Measurements from ENCODE around the gene ARHGAP44.
"Not testable (repeated sequence)": the region's sequence is repeated elsewhere in the genome, so short reads cannot be mapped to it uniquely, and the experiment has no call there.

ARHGAP44 gene

GRCh38 chr17:12865769-12866168 is 76.5 kb downstream of the ARHGAP44 start:
- no peak overlapping the region for H3K4me3 ChIP-seq (replicated peaks; ENCODE audit: insufficient read depth, low read length)
- H3K27ac ChIP-seq (replicated peaks) = no peak overlapping the region
- TF ChIP-seq CTCF (IDR thresholded peaks at IDR 0.05; ENCODE audit: insufficient read depth, low read length) (no peak), GABPA (IDR thresholded peaks at IDR 0.05; ENCODE audit: low read depth) (no peak), POLR2AphosphoS5 (IDR thresholded peaks at IDR 0.05; ENCODE audit: low read depth) (no peak), SPI1 (IDR thresholded peaks at IDR 0.05; ENCODE audit: borderline replicate concordance, low read depth) (no peak), REST (IDR thresholded peaks at IDR 0.05; ENCODE audit: insufficient replicate concordance, low read depth) (no peak)
- no peaks in the 10 kb centered on the region for H3K27me3 ChIP-seq (ENCODE audit: insufficient read depth, poor library complexity, severe bottlenecking)
- no peak for DNase-seq (ENCODE audit: low read depth in 1 of 2, low spot score in 1 of 2)

DNA sequence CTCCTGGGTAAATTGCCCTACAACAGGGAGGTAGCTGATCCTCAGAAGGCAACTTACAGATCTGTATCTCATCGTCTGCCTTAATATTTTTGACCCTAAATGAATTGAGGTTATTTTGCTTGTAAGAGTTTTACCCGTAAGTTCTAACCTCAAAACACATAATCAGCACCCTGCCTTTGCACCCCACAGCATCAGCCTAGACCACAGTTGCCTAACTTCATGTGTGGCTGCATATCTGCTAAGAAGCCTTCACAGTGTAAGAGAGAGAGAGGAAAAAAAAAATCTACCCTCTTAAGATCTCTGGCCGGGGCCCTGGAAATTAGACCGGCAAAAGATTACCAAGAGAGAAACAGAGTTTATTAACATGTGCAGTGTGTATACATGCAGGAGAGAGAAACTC is 76.9 kb downstream of the ARHGAP44 start:
- no peak for DNase-seq (ENCODE audit: low read depth in 1 of 2, low spot score in 1 of 2)
- TF ChIP-seq POLR2AphosphoS5 (IDR thresholded peaks at IDR 0.05; ENCODE audit: low read depth) (no peak), SPI1 (IDR thresholded peaks at IDR 0.05; ENCODE audit: borderline replicate concordance, low read depth) (no peak), CTCF (IDR thresholded peaks at IDR 0.05; ENCODE audit: insufficient read depth, low read length) (no peak), GABPA (IDR thresholded peaks at IDR 0.05; ENCODE audit: low read depth) (no peak), REST (IDR thresholded peaks at IDR 0.05; ENCODE audit: insufficient replicate concordance, low read depth) (no peak)
- Histone ChIP-seq H3K4me3 (replicated peaks; ENCODE audit: insufficient read depth, low read length) (no peak overlapping the region), H3K27me3 (ENCODE audit: insufficient read depth, poor library complexity, severe bottlenecking) (no peaks in the 10 kb centered on the region), H3K27ac (replicated peaks) (no peak overlapping the region)

DNA sequence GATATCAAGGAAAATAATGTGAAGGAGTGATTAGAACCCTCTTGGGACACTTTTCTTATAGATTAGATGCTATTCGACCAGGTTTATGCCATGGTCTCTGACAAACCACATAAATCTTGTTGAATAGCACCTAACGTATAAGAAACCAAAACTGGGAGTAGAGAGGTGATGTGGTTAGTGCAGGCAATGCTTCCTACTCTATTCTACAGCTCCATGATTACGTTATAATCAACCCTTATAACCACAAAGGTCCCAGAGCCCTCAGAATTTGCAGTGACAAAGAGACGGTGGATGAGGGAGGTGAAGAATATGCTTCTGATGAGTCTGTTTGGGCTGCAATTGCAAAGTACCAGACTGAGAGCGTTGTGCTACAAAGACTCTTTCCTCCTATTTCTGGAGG is 78.4 kb downstream of the ARHGAP44 start:
- Histone ChIP-seq H3K27ac (replicated peaks) (no peak overlapping the region), H3K4me3 (replicated peaks; ENCODE audit: insufficient read depth, low read length) (no peak overlapping the region), H3K27me3 (ENCODE audit: insufficient read depth, poor library complexity, severe bottlenecking) (no peaks in the 10 kb centered on the region)
- TF ChIP-seq GABPA (IDR thresholded peaks at IDR 0.05; ENCODE audit: low read depth) (no peak), REST (IDR thresholded peaks at IDR 0.05; ENCODE audit: insufficient replicate concordance, low read depth) (no peak), SPI1 (IDR thresholded peaks at IDR 0.05; ENCODE audit: borderline replicate concordance, low read depth) (no peak), CTCF (IDR thresholded peaks at IDR 0.05; ENCODE audit: insufficient read depth, low read length) (no peak), POLR2AphosphoS5 (IDR thresholded peaks at IDR 0.05; ENCODE audit: low read depth) (no peak)
- DNase-seq (ENCODE audit: low read depth in 1 of 2, low spot score in 1 of 2) = no peak

DNA sequence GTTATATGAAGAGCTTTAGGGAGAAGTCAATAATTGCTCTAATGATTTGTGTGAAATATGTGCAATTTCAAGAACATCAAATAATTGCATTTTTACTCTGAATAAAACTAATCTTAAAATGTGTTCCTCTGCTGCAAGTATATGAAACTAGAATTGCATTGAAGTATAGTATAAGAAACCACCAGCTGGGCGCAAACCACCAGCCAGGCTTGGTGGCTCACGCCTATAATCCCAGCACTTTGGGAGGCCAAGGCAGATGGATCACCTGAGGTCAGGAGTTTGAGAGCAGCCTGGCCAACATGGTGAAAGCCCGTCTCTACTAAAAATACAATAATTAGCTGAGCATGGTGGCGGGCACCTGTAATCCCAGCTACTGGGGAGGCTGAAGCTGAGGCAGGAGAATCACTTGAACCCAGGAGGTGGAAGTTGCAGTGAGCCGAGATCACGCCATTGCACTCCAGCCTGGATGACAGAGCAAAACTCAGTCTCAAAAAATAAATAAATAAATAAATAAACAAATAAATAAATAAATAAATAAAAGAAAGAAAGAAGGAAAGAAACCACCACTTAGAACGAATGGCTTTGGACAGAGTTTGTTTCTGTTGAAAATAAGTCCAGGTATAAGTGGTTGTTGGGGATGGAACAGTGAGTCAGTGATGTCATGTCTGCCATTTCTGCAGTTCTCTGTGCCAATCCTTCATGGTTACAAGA is 84.3 kb downstream of the ARHGAP44 start:
- not testable (repeated sequence) for H3K27me3 ChIP-seq (ENCODE audit: insufficient read depth, poor library complexity, severe bottlenecking); H3K4me3 ChIP-seq (replicated peaks; ENCODE audit: insufficient read depth, low read length); DNase-seq (ENCODE audit: low read depth in 1 of 2, low spot score in 1 of 2); H3K27ac ChIP-seq (replicated peaks)
